K562 (cell line): Measurements from ENCODE around the gene DAB1. TPM values are rescaled to one million over a fixed set of nuclear protein-coding genes. Genes with fewer than 3 reads are reported as not detected.

Source experiments
- ATAC-seq: fragments of 200-7000 bp; cut with Tn5 transposase; 3 replicates; pipeline ENCODE4 v1.9.1; 2020; ENCODE audit warnings: moderate library complexity
- BruUV-seq: library from RNA; stranded (reverse); fragments of 400-500 nt; replicated peaks from 2 replicates; lab custom pipeline; 2021; lab: Mats Ljungman, UMichigan
- CTCF ChIA-PET: fragments of 300-600 bp; formaldehyde crosslinking; extraction: SDS; loops from one replicate; lab custom pipeline; 2021; ENCODE audit warnings: low intra/inter-chr PET ratio; lab: Yijun Ruan, JAX
- POLR2A ChIA-PET: fragments of 300-600, 350-650 bp; sonication (Branson Sonifier 250); formaldehyde crosslinking; extraction: SDS; loops from one replicate; lab custom pipeline; 2021; ENCODE audit warnings: antibody characterized with exemption, inconsistent platforms; lab: Yijun Ruan, JAX
- DNase-seq, 4 experiments: peaks; one replicate each; pipeline versions ENCODE4 v3.0.0 to v3.0.0-alpha.2; 2011 to 2018; ENCODE audit warnings: low spot score in 3 of 4, mixed read lengths in 3 of 4; ENCODE audit errors: extremely low read depth in 1 of 4
- FAIRE-seq: peaks from 2 replicates; lab custom pipeline; 2011; peaks lifted over from hg19 to GRCh38; lab: Jason Lieb, UNC
- H2AFZ ChIP-seq: 2 replicates; pipeline ENCODE4 v1.6.0; 2011; ENCODE audit warnings: low read depth, low read length, control low read depth, inconsistent platforms
- H3K27ac ChIP-seq: fragments of 200-600 bp; 3 replicates; pipeline ENCODE4 v1.8.0; 2011; ENCODE audit warnings: low read depth, mild to moderate bottlenecking, control low read depth, inconsistent platforms, low read length, moderate library complexity, mixed read lengths; ENCODE audit errors: extremely low read depth
- H3K27me3 ChIP-seq, 2 experiments: fragments of 300-600 bp in 1 of 2; 2 replicates in 1 of 2; 3 replicates in 1 of 2; pipeline versions ENCODE4 v1.6.0 to v1.8.0; 2011; ENCODE audit warnings: inconsistent platforms in 2 of 2, low read length in 2 of 2, mild to moderate bottlenecking in 1 of 2, mixed read lengths in 1 of 2, moderate library complexity in 1 of 2; ENCODE audit not compliant: control insufficient read depth in 2 of 2, insufficient read depth in 2 of 2
- H3K36me3 ChIP-seq: fragments of 300-600 bp; 3 replicates; pipeline ENCODE4 v1.8.0; 2011; ENCODE audit warnings: mild to moderate bottlenecking, low read length, inconsistent platforms; ENCODE audit not compliant: control insufficient read depth, insufficient read depth
- H3K4me1 ChIP-seq, 2 experiments: fragments of 200-600 bp in 1 of 2; replicated peaks in 1 of 2; 2 replicates in 1 of 2; 3 replicates in 1 of 2; pipeline versions ENCODE4 v1.5.1 to v1.8.0; 2011; ENCODE audit warnings: inconsistent platforms in 2 of 2, low read length in 2 of 2, mild to moderate bottlenecking in 1 of 2, mixed read lengths in 1 of 2, moderate library complexity in 1 of 2; ENCODE audit not compliant: control insufficient read depth in 2 of 2, insufficient read depth in 2 of 2
- H3K4me2 ChIP-seq: 2 replicates; pipeline ENCODE4 v1.6.1; 2011; ENCODE audit warnings: low read length, control low read depth, inconsistent platforms, mixed read lengths; ENCODE audit not compliant: insufficient read depth
- H3K4me3 ChIP-seq: fragments of 200-600 bp; sonication (generic), shearing (Covaris generic); 2 replicates; pipeline ENCODE4 v1.5.1; 2016; ENCODE audit warnings: control low read depth, inconsistent platforms
- H3K79me2 ChIP-seq: fragments of 200-600 bp; 3 replicates; pipeline ENCODE4 v1.8.0; 2011; ENCODE audit warnings: low read length, inconsistent platforms; ENCODE audit not compliant: control insufficient read depth, insufficient read depth
- H3K9ac ChIP-seq, 2 experiments: 2 replicates each; pipeline versions ENCODE4 v1.6.0 to v1.6.1; 2011; ENCODE audit warnings: low read depth in 2 of 2, low read length in 2 of 2, control low read depth in 1 of 2, inconsistent platforms in 1 of 2, mild to moderate bottlenecking in 1 of 2, mixed read lengths in 1 of 2; ENCODE audit not compliant: insufficient read depth in 1 of 2
- H3K9me1 ChIP-seq: one replicate; pipeline ENCODE4 v1.6.0; 2011; ENCODE audit warnings: inconsistent platforms, mild to moderate bottlenecking, low read length, moderate library complexity; ENCODE audit not compliant: control insufficient read depth, insufficient read depth
- H3K9me3 ChIP-seq: replicated peaks from 2 replicates; pipeline ENCODE4 v1.5.1; 2011; ENCODE audit warnings: low read depth, low read length, inconsistent platforms; ENCODE audit not compliant: control insufficient read depth, insufficient read depth
- H4K20me1 ChIP-seq: replicated peaks from 2 replicates; pipeline ENCODE4 v1.6.1; 2011; ENCODE audit warnings: low read length, inconsistent platforms, mixed read lengths; ENCODE audit not compliant: control insufficient read depth, insufficient read depth
- ASH1L ChIP-seq: fragments of 450-650 bp; IDR thresholded peaks from 2 replicates; pipeline ENCODE4 v1.6.1; 2018; ENCODE audit warnings: borderline replicate concordance, mild to moderate bottlenecking, low read depth; ENCODE audit not compliant: partially characterized antibody
- CREB1 ChIP-seq, 2 experiments: sonication (generic) in 1 of 2; formaldehyde crosslinking in 1 of 2; IDR thresholded peaks; 2 replicates each; pipeline versions ENCODE4 v1.6.1 to v1.8.0; 2012 to 2022; ENCODE audit warnings: inconsistent platforms in 1 of 2, mild to moderate bottlenecking in 1 of 2, missing genetic modification reagents in 1 of 2, moderate library complexity in 1 of 2
- CTCFL ChIP-seq: IDR thresholded peaks from 2 replicates; pipeline ENCODE4 v1.6.1; 2011; ENCODE audit warnings: borderline replicate concordance, low read depth, mild to moderate bottlenecking, moderate library complexity, low read length; ENCODE audit not compliant: insufficient read depth, poor library complexity, severe bottlenecking
- HDAC2 ChIP-seq: fragments of 450-650 bp; IDR thresholded peaks from 2 replicates; pipeline ENCODE4 v1.6.1; 2016; ENCODE audit warnings: mild to moderate bottlenecking
- SAP30 ChIP-seq: fragments of 200-600 bp; sonication (generic); IDR thresholded peaks from 2 replicates; pipeline ENCODE4 v1.6.1; 2012; ENCODE audit warnings: borderline replicate concordance, low read depth, mild to moderate bottlenecking, moderate library complexity, low read length, control low read depth, inconsistent platforms; ENCODE audit not compliant: insufficient read depth, poor library complexity, severe bottlenecking
- U2AF1 ChIP-seq: fragments of 200-400 bp; formaldehyde crosslinking; optimal IDR thresholded peaks from 2 replicates; pipeline ENCODE3; 2017; ENCODE audit warnings: mild to moderate bottlenecking, low read depth, low read length, moderate library complexity
- WHSC1 ChIP-seq: IDR thresholded peaks from one replicate; pipeline ENCODE4 v1.6.1; 2012; ENCODE audit warnings: low read length, control low read depth, inconsistent platforms
- ZNF212 ChIP-seq: fragments of 450-650 bp; formaldehyde crosslinking; IDR thresholded peaks from 2 replicates; pipeline ENCODE4 v1.4.0; 2020; ENCODE audit warnings: mild to moderate bottlenecking
- ZNF280B ChIP-seq: fragments of 250-450 bp; sonication (Bioruptor Pico); IDR thresholded peaks from 2 replicates; pipeline ENCODE4 v1.5.1; 2021; ENCODE audit warnings: mild to moderate bottlenecking
- WGBS: fragments of 100-300 bp; shearing (Covaris generic); methylation state at CpG from one replicate; pipeline ENCODE4 v1.1.6; 2016; ENCODE audit warnings: low coverage, mixed read lengths; ENCODE audit not compliant: insufficient coverage; ENCODE audit errors: missing lambda C conversion rate; 5-methylcytosine and 5-hydroxymethylcytosine counted together
- in situ Hi-C: fragments of 300-500 bp; cut with MboI; formaldehyde crosslinking; loops from 4 replicates; pipeline ENCODE4 v1.15.0; 2018; ENCODE audit warnings: inconsistent platforms, mixed read lengths
- intact Hi-C: fragments of 100-400 bp; cut with micrococcal nuclease; formaldehyde crosslinking; loops from 2 replicates; pipeline ENCODE4 v1.14.2; 2022
- polyA plus RNA-seq, 8 experiments: library from polyadenylated mRNA; depleted of rRNA in 4 of 8; stranded (reverse) in 5 of 8; unstranded in 3 of 8; fragments of >200 nt; fragmentation: Nextera tagmentation in 2 of 8; fragmentation: Illumina TruSeq in 1 of 8; extraction: Ambion mirVana in 2 of 8; extraction: Trizol in 1 of 8; gene quantifications; 2 replicates each; pipeline versions ENCODE4 v1.2.1 to v1.2.3, GENCODE V29; 2011 to 2014; ENCODE audit warnings: inconsistent platforms in 1 of 8, missing spikeins in 1 of 8
- total RNA-seq, 7 experiments: library from RNA; depleted of rRNA in 6 of 7; stranded (reverse); fragments of >200 nt in 6 of 7; fragmentation: Illumina TruSeq in 2 of 7; extraction: Trizol in 2 of 7; gene quantifications; 2 replicates each; pipeline versions ENCODE4 v1.2.1 to v1.2.3, GENCODE V29; 2011 to 2021; ENCODE audit warnings: low replicate concordance in 1 of 7

DAB1 gene
- total and polyA plus RNA-seq, 9 of the 15 experiments (the other 6 are each of a cell fraction or from before 2014, with no cell fraction given), result not detected

GRCh38 chr1:57046462-57046861 lies 377.4 kb downstream of the DAB1 start:
- in situ Hi-C loops (no loop called here), intact Hi-C loops (no loop called here)
- H3K9me1 ChIP-seq, result no peaks in the 10 kb centered on the region
- ChIA-PET POLR2A (interaction anchor here (0.6 kb wide), 1 partner anchor 373 kb away, joined by 3 read pairs; no protein-coding TSS in a partner anchor), CTCF (no interaction called here)
- no peaks in the 10 kb centered on the region for H3K79me2 ChIP-seq
- FAIRE-seq, result no peak
- no peaks in the 10 kb centered on the region for H3K36me3 ChIP-seq
- H3K4me1 ChIP-seq, result no peaks in the 10 kb centered on the region
- H3K27ac ChIP-seq, result no peak overlapping the region
- H3K4me2 ChIP-seq, result no peak overlapping the region
- H3K9ac ChIP-seq, result no peak overlapping the region
- no peak for ATAC-seq
- H3K9me3 ChIP-seq, result no peaks in the 10 kb centered on the region
- no peak overlapping the region for H2AFZ ChIP-seq
- WGBS, result 0% methylated on average over 1 of the region's 1 CpG
- no peak overlapping the region for H3K4me3 ChIP-seq
- no peaks in the 10 kb centered on the region for H3K27me3 ChIP-seq
- TF ChIP-seq HDAC2 (no peak), CREB1 (IDR thresholded peaks at IDR 0.05) (no peak), CREB1 (CRISPR knock-in tag; IDR thresholded peaks at IDR 0.05) (no peak), WHSC1 (no peak), CTCFL (no peak), U2AF1 (no peak), SAP30 (no peak), ASH1L (no peak), ZNF280B (CRISPR knock-in tag) (no peak), ZNF212 (no peak)
- H4K20me1 ChIP-seq, result no peaks in the 10 kb centered on the region
- no peak for DNase-seq
- BruUV-seq, result no TSS peak
